Measurements from ENCODE around the gene EOGT.
A peak's percentile ranks its signal among the peaks of the same experiment; 100 is the strongest.

The EOGT gene

GRCh38 chr3:68972358-68972979 is 41.0 kb downstream of the EOGT start:
- Histone ChIP-seq H3K9me3 (ENCODE audit: insufficient read depth, low read depth, low read length) (no peaks in the 10 kb centered on the region), H2AFZ (ENCODE audit: low read length) (peak overlapping the region; percentile 70; the same call in 1 of the 2 replicates), H3K9ac (ENCODE audit: low read depth, low read length, poor library complexity, severe bottlenecking) (no peak overlapping the region), H3F3A (ENCODE audit: low read depth) (no peaks in the 10 kb centered on the region), H4K20me1 (ENCODE audit: insufficient read depth, low read length, poor library complexity, severe bottlenecking) (no peaks in the 10 kb centered on the region), H3K27me3 (ENCODE audit: insufficient read depth, low read length, poor library complexity, severe bottlenecking) (no peaks in the 10 kb centered on the region), H3K36me3 (ENCODE audit: insufficient read depth, low read length) (peaks cover 13% of the 10 kb centered on the region), H3K79me2 (ENCODE audit: insufficient read depth, low read length) (no peaks in the 10 kb centered on the region), H3K4me3 (ENCODE audit: low read length, poor library complexity, severe bottlenecking) (no peak overlapping the region), H3K9me2 (replicated peaks; ENCODE audit: low read depth, low read length) (no peaks in the 10 kb centered on the region), H3K4me1 (ENCODE audit: insufficient read depth, low read length, poor library complexity, severe bottlenecking) (no peaks in the 10 kb centered on the region), H3K4me2 (ENCODE audit: low read depth, low read length, poor library complexity, severe bottlenecking) (no peak overlapping the region)
- TF ChIP-seq EZH2phosphoT487 (IDR thresholded peaks at IDR 0.05; ENCODE audit: borderline replicate concordance) (no peak), CTCF (conservative IDR thresholded peaks at IDR 0.05; ENCODE audit: low read length) (peak; percentile 96)

- H3K4me2 ChIP-seq (ENCODE audit: low read depth, low read length, poor library complexity, severe bottlenecking): no peak overlapping the region
- H3K4me1 ChIP-seq (ENCODE audit: insufficient read depth, low read length, poor library complexity, severe bottlenecking): no peaks in the 10 kb centered on the region
- no peaks in the 10 kb centered on the region for H3K36me3 ChIP-seq (ENCODE audit: insufficient read depth, low read length)
- no peak overlapping the region for H3K9ac ChIP-seq (ENCODE audit: low read depth, low read length, poor library complexity, severe bottlenecking)
- H3K27me3 ChIP-seq (ENCODE audit: insufficient read depth, low read length, poor library complexity, severe bottlenecking): no peaks in the 10 kb centered on the region
- no peak overlapping the region for H3K4me3 ChIP-seq (ENCODE audit: low read length, poor library complexity, severe bottlenecking)
- no peaks in the 10 kb centered on the region for H3F3A ChIP-seq (ENCODE audit: low read depth)
- H2AFZ ChIP-seq (ENCODE audit: low read length): no peak overlapping the region
- H3K9me2 ChIP-seq (replicated peaks; ENCODE audit: low read depth, low read length): no peaks in the 10 kb centered on the region
- H4K20me1 ChIP-seq (ENCODE audit: insufficient read depth, low read length, poor library complexity, severe bottlenecking): no peaks in the 10 kb centered on the region
- no peaks in the 10 kb centered on the region for H3K9me3 ChIP-seq (ENCODE audit: insufficient read depth, low read depth, low read length)
- TF ChIP-seq CTCF (conservative IDR thresholded peaks at IDR 0.05; ENCODE audit: low read length) (no peak), EZH2phosphoT487 (IDR thresholded peaks at IDR 0.05; ENCODE audit: borderline replicate concordance) (no peak)
- H3K79me2 ChIP-seq (ENCODE audit: insufficient read depth, low read length): no peaks in the 10 kb centered on the region
Measured at GRCh38 chr3:68964694-68965093, 48.8 kb downstream of the EOGT start.

- Histone ChIP-seq H3K9ac (ENCODE audit: low read depth, low read length, poor library complexity, severe bottlenecking) (no peak overlapping the region), H2AFZ (ENCODE audit: low read length) (no peak overlapping the region), H3K4me2 (ENCODE audit: low read depth, low read length, poor library complexity, severe bottlenecking) (no peak overlapping the region), H3K4me1 (ENCODE audit: insufficient read depth, low read length, poor library complexity, severe bottlenecking) (no peaks in the 10 kb centered on the region), H3K9me3 (ENCODE audit: insufficient read depth, low read depth, low read length) (no peaks in the 10 kb centered on the region), H3K4me3 (ENCODE audit: low read length, poor library complexity, severe bottlenecking) (no peak overlapping the region), H3K27me3 (ENCODE audit: insufficient read depth, low read length, poor library complexity, severe bottlenecking) (no peaks in the 10 kb centered on the region), H3K36me3 (ENCODE audit: insufficient read depth, low read length) (no peaks in the 10 kb centered on the region), H3K79me2 (ENCODE audit: insufficient read depth, low read length) (no peaks in the 10 kb centered on the region), H4K20me1 (ENCODE audit: insufficient read depth, low read length, poor library complexity, severe bottlenecking) (no peaks in the 10 kb centered on the region), H3K9me2 (replicated peaks; ENCODE audit: low read depth, low read length) (no peaks in the 10 kb centered on the region), H3F3A (ENCODE audit: low read depth) (no peaks in the 10 kb centered on the region)
- TF ChIP-seq CTCF (conservative IDR thresholded peaks at IDR 0.05; ENCODE audit: low read length): no peak
- TF ChIP-seq EZH2phosphoT487 (IDR thresholded peaks at IDR 0.05; ENCODE audit: borderline replicate concordance): no peak
Measured at GRCh38 chr3:68963891-68964290, 49.6 kb downstream of the EOGT start.
